Common myeloid progenitor, CD34-positive (primary cell): ENCODE results near the gene ZNF396. TPM values are rescaled to one million over a fixed set of nuclear protein-coding genes. Genes with fewer than 3 reads are reported as not detected.

ENCODE experiments used
- CTCF ChIA-PET: fragments of 350-600 bp; sonication (Branson Sonifier 250); formaldehyde crosslinking; loops from one replicate; lab custom pipeline; 2021; ENCODE audit warnings: antibody characterized with exemption; lab: Charles Lee
- POLR2A ChIA-PET: fragments of 350-600 bp; sonication (Branson Sonifier 250); formaldehyde crosslinking; loops from one replicate; lab custom pipeline; 2021; ENCODE audit warnings: antibody characterized with exemption; lab: Charles Lee
- DNase-seq, 3 donors: peaks; one replicate each; pipeline versions ENCODE4 v3.0.0 to v3.0.0-alpha.2; 2013
- H3K27ac ChIP-seq, 2 experiments: 1 replicate in 1 of 2; 2 replicates in 1 of 2; pipeline ENCODE4 v1.7.0; 2013; ENCODE audit warnings: inconsistent platforms in 2 of 2, low read length in 2 of 2, mild to moderate bottlenecking in 2 of 2, low read depth in 1 of 2, moderate library complexity in 1 of 2; ENCODE audit not compliant: severe bottlenecking in 2 of 2, insufficient read depth in 1 of 2, poor library complexity in 1 of 2
- H3K27me3 ChIP-seq, 5 experiments: replicated peaks in 2 of 5; 1 replicate in 3 of 5; 2 replicates in 2 of 5; pipeline versions ENCODE4 v1.6.1 to v1.7.0; 2013; ENCODE audit warnings: low read length in 4 of 5, mild to moderate bottlenecking in 2 of 5, moderate library complexity in 2 of 5, inconsistent platforms in 1 of 5; ENCODE audit not compliant: insufficient read depth in 5 of 5, control insufficient read depth in 4 of 5
- H3K36me3 ChIP-seq, 4 experiments: 1 replicate in 2 of 4; 2 replicates in 2 of 4; pipeline versions ENCODE4 v1.6.1 to v1.7.0; 2013; ENCODE audit warnings: low read length in 3 of 4, control low read depth in 1 of 4, mild to moderate bottlenecking in 1 of 4; ENCODE audit not compliant: control insufficient read depth in 4 of 4, insufficient read depth in 4 of 4
- H3K4me1 ChIP-seq, 4 experiments: 1 replicate in 3 of 4; 2 replicates in 1 of 4; pipeline versions ENCODE4 v1.6.1 to v1.7.1; 2013; ENCODE audit warnings: low read length in 3 of 4, mild to moderate bottlenecking in 3 of 4, control low read depth in 1 of 4, inconsistent platforms in 1 of 4, moderate library complexity in 1 of 4; ENCODE audit not compliant: control insufficient read depth in 4 of 4, insufficient read depth in 4 of 4; ENCODE audit errors: control extremely low read depth in 1 of 4
- H3K4me3 ChIP-seq, 7 experiments: 1 replicate in 4 of 7; 2 replicates in 3 of 7; pipeline versions ENCODE4 v1.5.1 to v1.7.0; 2013; ENCODE audit warnings: mild to moderate bottlenecking in 7 of 7, low read length in 6 of 7, moderate library complexity in 6 of 7, inconsistent platforms in 2 of 7, low read depth in 2 of 7, control low read depth in 1 of 7; ENCODE audit not compliant: insufficient read depth in 4 of 7, control insufficient read depth in 1 of 7; ENCODE audit errors: extremely low read depth in 1 of 7
- H3K9me3 ChIP-seq, 5 experiments: 1 replicate in 4 of 5; 2 replicates in 1 of 5; pipeline versions ENCODE4 v1.6.1 to v1.7.1; 2013; ENCODE audit warnings: low read length in 4 of 5, mild to moderate bottlenecking in 2 of 5, inconsistent platforms in 1 of 5, low read depth in 1 of 5, moderate library complexity in 1 of 5; ENCODE audit not compliant: control insufficient read depth in 4 of 5, insufficient read depth in 2 of 5; ENCODE audit errors: control extremely low read depth in 1 of 5
- WGBS: methylation state at CpG from one replicate; pipeline ENCODE4 v1.1.5; 2013; ENCODE audit not compliant: insufficient coverage; 5-methylcytosine and 5-hydroxymethylcytosine counted together
- polyA plus RNA-seq: library from polyadenylated mRNA; unstranded; fragments of 120-200 nt; gene quantifications from one replicate; pipeline ENCODE4 v1.2.1, GENCODE V29; 2013

ZNF396 gene
- polyA plus RNA-seq, result 1.3 TPM

DNA sequence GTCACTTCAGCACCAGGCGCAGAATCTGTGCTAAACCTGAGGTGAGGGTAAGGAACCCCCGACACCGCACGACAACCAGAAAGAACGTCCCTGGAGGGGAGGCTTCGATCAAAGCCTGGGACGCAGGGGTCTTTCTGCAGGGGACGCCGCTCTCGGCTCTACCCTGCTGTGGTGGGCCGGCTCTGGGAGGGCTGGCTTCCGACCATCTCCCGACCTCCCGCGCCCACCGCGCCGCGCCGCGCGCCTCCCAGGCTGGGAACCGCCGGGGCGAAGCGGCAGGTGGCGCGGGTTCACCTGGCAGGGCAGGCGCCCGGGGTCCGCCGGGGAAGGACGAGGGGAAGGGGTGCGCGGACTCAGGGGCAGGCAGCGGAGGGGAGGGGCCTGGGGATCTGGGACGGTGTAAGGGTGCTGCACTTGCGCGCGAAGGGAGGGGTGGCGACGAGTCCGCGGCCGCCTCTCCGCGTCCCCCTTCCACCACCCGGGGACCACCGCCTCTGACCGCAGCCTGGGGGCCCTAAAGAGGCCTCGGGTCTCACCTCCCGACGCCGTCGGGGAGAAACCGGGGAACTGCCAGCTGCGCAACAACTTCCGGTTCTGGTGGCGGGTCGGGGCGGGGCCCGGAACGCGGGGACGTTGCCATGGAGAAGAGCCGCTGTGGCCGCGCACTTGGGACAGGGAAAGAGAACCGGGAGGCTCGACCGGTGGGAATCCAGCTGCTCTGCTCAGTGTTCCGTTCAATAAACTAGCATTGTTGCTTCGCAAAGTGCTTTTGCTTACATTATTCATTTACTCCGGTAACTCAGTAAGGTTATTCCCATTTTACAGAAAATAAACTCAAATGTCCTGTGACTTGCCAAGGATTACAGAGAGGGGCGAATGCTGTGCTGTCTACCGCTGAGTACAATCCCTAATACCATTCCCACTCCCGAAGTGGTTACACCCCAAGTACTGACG is at the start of gene ZNF396:
ZNF396 (minus strand) TSS at position 596 of the 954 bp plus-strand sequence. CDS start 3,045 bp downstream, outside the sequence.
- ChIA-PET POLR2A (no interaction called here), CTCF (no interaction called here)
- H3K27ac ChIP-seq, result peak within 1 kb of the TSS in 1 of 2 experiments; percentile 62
- H3K4me3 ChIP-seq, result peak within 1 kb of the TSS; percentile 59 to 77 (median 73)
- 2% methylated on average over 69 of the region's 78 CpGs for WGBS
- H3K4me1 ChIP-seq, result peaks cover 0 to 14% (median 11%) of the 10 kb centered on the region in 4 experiments
- H3K36me3 ChIP-seq, result no peaks in the 10 kb centered on the region
- peak; percentile 59 to 89 (median 89) for DNase-seq
- no peaks in the 10 kb centered on the region for H3K9me3 ChIP-seq
- no peaks in the 10 kb centered on the region for H3K27me3 ChIP-seq

DNA sequence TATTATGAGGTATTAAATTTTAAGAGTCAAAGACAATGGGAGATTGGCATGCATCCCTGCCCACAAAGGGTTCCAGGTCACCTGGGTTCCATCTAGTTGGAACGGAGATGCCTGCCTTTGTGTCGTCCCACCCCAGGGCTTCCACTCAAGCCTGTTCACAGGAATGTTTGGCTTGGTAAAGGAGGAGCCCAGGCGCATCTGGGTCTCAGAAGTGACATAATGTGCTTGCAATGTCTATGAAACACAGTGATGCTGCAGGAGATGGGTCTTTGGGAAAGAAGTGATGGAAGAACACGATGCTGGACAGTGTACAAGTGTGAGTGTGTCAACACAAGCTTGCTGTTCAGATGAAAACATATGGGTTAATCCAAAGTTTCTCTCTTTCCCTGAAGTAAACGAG is 49.6 kb upstream of the ZNF396 start:
- H3K4me3 ChIP-seq, result no peak overlapping the region
- peaks cover 0 to 12% (median 5%) of the 10 kb centered on the region in 4 experiments for H3K4me1 ChIP-seq
- H3K27ac ChIP-seq, result no peak overlapping the region
- H3K36me3 ChIP-seq, result no peaks in the 10 kb centered on the region
- no peaks in the 10 kb centered on the region for H3K27me3 ChIP-seq
- ChIA-PET POLR2A (no interaction called here), CTCF (interaction anchor here (0.6 to 1.5 kb wide), 2 partner anchors 26 to 100 kb away, joined by 3 read pairs; no protein-coding TSS in a partner anchor)
- no peak for DNase-seq
- H3K9me3 ChIP-seq, result no peaks in the 10 kb centered on the region
- WGBS, result 98% methylated on average over 5 of the region's 5 CpGs

- Histone ChIP-seq H3K27ac (no peak overlapping the region), H3K4me1 (no peaks in the 10 kb centered on the region), H3K27me3 (no peaks in the 10 kb centered on the region), H3K4me3 (no peak overlapping the region), H3K36me3 (no peaks in the 10 kb centered on the region), H3K9me3 (peaks cover 0 to 4% (median 0%) of the 10 kb centered on the region in 5 experiments)
- WGBS, result 100% methylated on average over 2 of the region's 3 CpGs
- ChIA-PET CTCF (interaction anchor here (1.1 kb wide), 1 partner anchor 16 kb away, joined by 3 read pairs; no protein-coding TSS in a partner anchor), POLR2A (no interaction called here)
- DNase-seq, result no peak
Measured at GRCh38 chr18:35424356-35424755, 47.2 kb upstream of the ZNF396 start.

DNA sequence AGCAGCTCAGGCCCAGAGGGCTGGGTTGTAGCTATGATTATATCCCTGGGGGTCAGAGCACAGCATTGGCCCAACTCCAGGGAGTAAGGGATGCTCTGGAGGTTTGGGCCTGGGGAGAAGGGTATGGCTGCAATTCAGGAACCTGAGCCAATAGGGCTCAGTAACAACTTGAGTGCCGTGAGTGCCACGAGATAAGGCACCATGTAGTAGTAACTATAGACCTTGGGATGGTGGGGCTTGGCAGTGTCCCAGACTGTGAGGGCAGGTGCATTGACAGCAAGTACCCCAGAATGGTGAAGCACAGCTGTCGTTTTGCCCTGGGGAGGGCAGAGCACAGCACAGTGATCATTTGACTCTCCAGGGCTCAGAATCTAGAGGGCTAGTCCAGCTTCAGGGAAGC is 45.1 kb upstream of the ZNF396 start:
- no peak overlapping the region for H3K4me3 ChIP-seq
- H3K36me3 ChIP-seq, result no peaks in the 10 kb centered on the region
- no peak for DNase-seq
- H3K4me1 ChIP-seq, result no peaks in the 10 kb centered on the region
- ChIA-PET POLR2A (no interaction called here), CTCF (interaction anchor here (1.1 kb wide), 4 partner anchors 12 to 111 kb away, joined by 3 to 5 read pairs (median 3); no protein-coding TSS in a partner anchor)
- H3K9me3 ChIP-seq, result peaks cover 2 to 22% (median 6%) of the 10 kb centered on the region in 5 experiments
- 93% methylated on average over 3 of the region's 3 CpGs for WGBS
- H3K27me3 ChIP-seq, result no peaks in the 10 kb centered on the region
- H3K27ac ChIP-seq, result no peak overlapping the region

GRCh38 chr18:35418610-35419009 is 41.5 kb upstream of the ZNF396 start:
- POLR2A ChIA-PET, result no interaction called here
- no peaks in the 10 kb centered on the region for H3K27me3 ChIP-seq
- no peak overlapping the region for H3K4me3 ChIP-seq
- CTCF ChIA-PET, result no interaction called here
- H3K9me3 ChIP-seq, result peaks cover 2 to 26% (median 9%) of the 10 kb centered on the region in 5 experiments
- H3K36me3 ChIP-seq, result no peaks in the 10 kb centered on the region
- no peak overlapping the region for H3K27ac ChIP-seq
- DNase-seq, result no peak
- 100% methylated on average over 4 of the region's 4 CpGs for WGBS
- peaks cover 0 to 1% (median 0%) of the 10 kb centered on the region in 4 experiments for H3K4me1 ChIP-seq

DNA sequence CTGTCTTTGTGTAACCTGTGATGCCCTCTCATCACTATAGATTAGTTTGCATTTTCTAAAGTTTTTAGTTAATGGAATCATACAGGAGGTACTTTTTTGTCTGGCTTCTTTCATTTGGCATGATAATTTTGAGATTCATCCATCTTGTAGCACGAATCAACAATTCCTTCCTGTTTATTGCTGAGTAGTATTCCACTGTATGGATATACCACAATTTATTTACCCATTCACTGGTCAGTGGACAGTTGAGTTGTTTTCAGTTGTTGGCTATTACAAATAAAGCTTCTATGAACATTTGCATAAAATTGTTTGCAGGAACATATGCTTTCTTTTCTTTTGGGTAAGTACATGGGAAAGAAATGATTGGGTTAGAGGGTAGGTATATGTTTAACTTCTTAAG is 40.1 kb upstream of the ZNF396 start:
- ChIA-PET POLR2A (no interaction called here), CTCF (no interaction called here)
- H3K27ac ChIP-seq, result no peak overlapping the region
- peaks cover 2 to 26% (median 9%) of the 10 kb centered on the region in 5 experiments for H3K9me3 ChIP-seq
- H3K4me1 ChIP-seq, result peaks cover 2 to 10% (median 9%) of the 10 kb centered on the region in 4 experiments
- H3K36me3 ChIP-seq, result no peaks in the 10 kb centered on the region
- WGBS, result no CpG with 5 or more reads among the region's 1 CpG
- DNase-seq, result no peak
- no peaks in the 10 kb centered on the region for H3K27me3 ChIP-seq
- H3K4me3 ChIP-seq, result no peak overlapping the region
